ENCODE data around the gene THAP7.

DNA sequence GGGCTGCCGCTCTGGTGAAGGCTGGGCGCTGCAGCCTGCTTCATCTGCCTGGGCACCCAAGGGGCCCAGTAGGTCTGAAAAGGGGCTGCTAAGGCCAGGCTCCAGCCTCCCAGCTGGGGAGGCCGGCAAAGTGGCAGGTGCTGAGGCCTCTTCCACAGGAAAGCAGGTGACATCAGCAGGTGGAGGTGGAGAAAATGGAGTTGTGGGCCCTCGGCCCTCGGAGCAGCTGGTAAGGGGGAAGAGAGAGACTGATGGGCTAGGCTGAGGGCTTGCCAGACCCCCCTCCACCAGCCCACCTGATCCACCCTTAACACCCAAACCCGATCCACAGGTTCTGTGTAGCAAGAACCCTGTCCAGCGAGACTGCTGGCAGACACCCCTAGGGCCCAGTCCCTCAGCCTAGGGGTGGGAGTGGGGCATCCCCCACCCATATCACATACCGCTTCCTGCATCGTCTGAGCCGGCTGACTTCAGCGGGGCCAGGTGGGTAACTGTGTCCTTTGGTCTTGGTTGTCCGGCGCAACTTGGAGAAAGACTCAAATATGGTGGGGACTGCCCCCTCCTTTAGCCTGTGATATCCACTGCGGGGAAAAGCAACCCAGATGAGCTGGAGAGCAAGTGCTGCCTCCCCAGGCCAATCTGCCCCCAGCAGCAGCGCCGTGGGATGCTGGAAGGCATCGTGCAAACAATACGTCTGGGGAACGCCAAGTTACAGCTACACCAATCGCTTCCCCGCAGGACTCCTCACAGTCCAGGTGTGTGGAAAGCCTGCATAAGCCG is 1.5 kb downstream of the THAP7 start:
- TF ChIP-seq POLR2A (IDR thresholded peaks at IDR 0.05; ENCODE audit: borderline replicate concordance, extremely low read depth, insufficient read depth, insufficient read length), result no peak
- TF ChIP-seq, protein P1, sequence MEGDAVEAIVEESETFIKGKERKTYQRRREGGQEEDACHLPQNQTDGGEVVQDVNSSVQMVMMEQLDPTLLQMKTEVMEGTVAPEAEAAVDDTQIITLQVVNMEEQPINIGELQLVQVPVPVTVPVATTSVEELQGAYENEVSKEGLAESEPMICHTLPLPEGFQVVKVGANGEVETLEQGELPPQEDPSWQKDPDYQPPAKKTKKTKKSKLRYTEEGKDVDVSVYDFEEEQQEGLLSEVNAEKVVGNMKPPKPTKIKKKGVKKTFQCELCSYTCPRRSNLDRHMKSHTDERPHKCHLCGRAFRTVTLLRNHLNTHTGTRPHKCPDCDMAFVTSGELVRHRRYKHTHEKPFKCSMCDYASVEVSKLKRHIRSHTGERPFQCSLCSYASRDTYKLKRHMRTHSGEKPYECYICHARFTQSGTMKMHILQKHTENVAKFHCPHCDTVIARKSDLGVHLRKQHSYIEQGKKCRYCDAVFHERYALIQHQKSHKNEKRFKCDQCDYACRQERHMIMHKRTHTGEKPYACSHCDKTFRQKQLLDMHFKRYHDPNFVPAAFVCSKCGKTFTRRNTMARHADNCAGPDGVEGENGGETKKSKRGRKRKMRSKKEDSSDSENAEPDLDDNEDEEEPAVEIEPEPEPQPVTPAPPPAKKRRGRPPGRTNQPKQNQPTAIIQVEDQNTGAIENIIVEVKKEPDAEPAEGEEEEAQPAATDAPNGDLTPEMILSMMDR (IDR thresholded peaks at IDR 0.05 in 2 of 3, conservative IDR thresholded peaks at IDR 0.05 in 1 of 3; ENCODE audit: borderline replicate concordance in 1 of 3, insufficient read depth in 1 of 3, low read depth in 2 of 3, low read length in 2 of 3), result no peak
- no peak for TF ChIP-seq POLR2AphosphoS5 (IDR thresholded peaks at IDR 0.05; ENCODE audit: low read depth, low read length)
- TF ChIP-seq, protein P2, sequence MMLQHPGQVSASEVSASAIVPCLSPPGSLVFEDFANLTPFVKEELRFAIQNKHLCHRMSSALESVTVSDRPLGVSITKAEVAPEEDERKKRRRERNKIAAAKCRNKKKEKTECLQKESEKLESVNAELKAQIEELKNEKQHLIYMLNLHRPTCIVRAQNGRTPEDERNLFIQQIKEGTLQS (IDR thresholded peaks at IDR 0.05), result no peak
- no peak for TF ChIP-seq EZH2 (IDR thresholded peaks at IDR 0.05)
- TF ChIP-seq EZH2phosphoT487 (IDR thresholded peaks at IDR 0.05; ENCODE audit: borderline replicate concordance), result no peak
- no peak for TF ChIP-seq SP1 (IDR thresholded peaks at IDR 0.05; ENCODE audit: low read depth)
- TF ChIP-seq, protein P3, sequence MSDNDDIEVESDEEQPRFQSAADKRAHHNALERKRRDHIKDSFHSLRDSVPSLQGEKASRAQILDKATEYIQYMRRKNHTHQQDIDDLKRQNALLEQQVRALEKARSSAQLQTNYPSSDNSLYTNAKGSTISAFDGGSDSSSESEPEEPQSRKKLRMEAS (IDR thresholded peaks at IDR 0.05), result no peak
- no peak for TF ChIP-seq RAD21 (IDR thresholded peaks at IDR 0.05; ENCODE audit: low read depth)
- no peak for TF ChIP-seq JUND (IDR thresholded peaks at IDR 0.05)
- no peak for TF ChIP-seq ZFX (IDR thresholded peaks at IDR 0.05)
- TF ChIP-seq, protein P4, sequence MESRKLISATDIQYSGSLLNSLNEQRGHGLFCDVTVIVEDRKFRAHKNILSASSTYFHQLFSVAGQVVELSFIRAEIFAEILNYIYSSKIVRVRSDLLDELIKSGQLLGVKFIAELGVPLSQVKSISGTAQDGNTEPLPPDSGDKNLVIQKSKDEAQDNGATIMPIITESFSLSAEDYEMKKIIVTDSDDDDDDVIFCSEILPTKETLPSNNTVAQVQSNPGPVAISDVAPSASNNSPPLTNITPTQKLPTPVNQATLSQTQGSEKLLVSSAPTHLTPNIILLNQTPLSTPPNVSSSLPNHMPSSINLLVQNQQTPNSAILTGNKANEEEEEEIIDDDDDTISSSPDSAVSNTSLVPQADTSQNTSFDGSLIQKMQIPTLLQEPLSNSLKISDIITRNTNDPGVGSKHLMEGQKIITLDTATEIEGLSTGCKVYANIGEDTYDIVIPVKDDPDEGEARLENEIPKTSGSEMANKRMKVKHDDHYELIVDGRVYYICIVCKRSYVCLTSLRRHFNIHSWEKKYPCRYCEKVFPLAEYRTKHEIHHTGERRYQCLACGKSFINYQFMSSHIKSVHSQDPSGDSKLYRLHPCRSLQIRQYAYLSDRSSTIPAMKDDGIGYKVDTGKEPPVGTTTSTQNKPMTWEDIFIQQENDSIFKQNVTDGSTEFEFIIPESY (IDR thresholded peaks at IDR 0.05; ENCODE audit: extremely low read depth, insufficient replicate concordance, low read length), result no peak
- TF ChIP-seq, protein P5, sequence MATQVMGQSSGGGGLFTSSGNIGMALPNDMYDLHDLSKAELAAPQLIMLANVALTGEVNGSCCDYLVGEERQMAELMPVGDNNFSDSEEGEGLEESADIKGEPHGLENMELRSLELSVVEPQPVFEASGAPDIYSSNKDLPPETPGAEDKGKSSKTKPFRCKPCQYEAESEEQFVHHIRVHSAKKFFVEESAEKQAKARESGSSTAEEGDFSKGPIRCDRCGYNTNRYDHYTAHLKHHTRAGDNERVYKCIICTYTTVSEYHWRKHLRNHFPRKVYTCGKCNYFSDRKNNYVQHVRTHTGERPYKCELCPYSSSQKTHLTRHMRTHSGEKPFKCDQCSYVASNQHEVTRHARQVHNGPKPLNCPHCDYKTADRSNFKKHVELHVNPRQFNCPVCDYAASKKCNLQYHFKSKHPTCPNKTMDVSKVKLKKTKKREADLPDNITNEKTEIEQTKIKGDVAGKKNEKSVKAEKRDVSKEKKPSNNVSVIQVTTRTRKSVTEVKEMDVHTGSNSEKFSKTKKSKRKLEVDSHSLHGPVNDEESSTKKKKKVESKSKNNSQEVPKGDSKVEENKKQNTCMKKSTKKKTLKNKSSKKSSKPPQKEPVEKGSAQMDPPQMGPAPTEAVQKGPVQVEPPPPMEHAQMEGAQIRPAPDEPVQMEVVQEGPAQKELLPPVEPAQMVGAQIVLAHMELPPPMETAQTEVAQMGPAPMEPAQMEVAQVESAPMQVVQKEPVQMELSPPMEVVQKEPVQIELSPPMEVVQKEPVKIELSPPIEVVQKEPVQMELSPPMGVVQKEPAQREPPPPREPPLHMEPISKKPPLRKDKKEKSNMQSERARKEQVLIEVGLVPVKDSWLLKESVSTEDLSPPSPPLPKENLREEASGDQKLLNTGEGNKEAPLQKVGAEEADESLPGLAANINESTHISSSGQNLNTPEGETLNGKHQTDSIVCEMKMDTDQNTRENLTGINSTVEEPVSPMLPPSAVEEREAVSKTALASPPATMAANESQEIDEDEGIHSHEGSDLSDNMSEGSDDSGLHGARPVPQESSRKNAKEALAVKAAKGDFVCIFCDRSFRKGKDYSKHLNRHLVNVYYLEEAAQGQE (IDR thresholded peaks at IDR 0.05; ENCODE audit: low read depth), result no peak
- TF ChIP-seq EGR1 (IDR thresholded peaks at IDR 0.05; ENCODE audit: low read depth), result no peak

Measured in HCT116 (cell line).